ENCODE data around the gene KRT36.

KRT36 gene

DNA sequence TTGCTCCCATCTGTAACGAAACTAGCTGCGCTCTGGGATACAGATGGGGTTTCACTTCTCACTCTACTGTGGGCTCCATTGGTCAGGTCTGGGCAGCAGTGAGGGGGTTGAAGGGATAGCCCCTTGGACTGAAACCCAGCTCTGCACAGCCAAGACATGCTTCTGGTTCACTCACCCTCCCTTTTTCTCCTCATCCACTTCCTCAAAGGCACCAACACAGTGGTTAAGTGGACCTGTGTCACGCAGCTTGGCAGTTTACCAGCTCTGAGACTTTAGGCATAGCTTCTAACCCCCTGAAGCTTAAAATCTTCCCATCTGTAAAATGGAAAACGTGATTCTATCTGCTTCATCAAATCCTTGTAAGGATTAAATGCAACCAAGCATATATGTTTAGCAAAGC, 37.4 kb downstream of the KRT36 start:
- Histone ChIP-seq H3K4me3 (ENCODE audit: extremely low read depth, insufficient read depth, low read length, poor library complexity, severe bottlenecking) (no peak overlapping the region), H3K4me1 (ENCODE audit: control insufficient read depth, insufficient read depth, low read length, poor library complexity, severe bottlenecking) (no peaks in the 10 kb centered on the region), H3K27ac (ENCODE audit: low read depth, low read length, severe bottlenecking) (no peak overlapping the region), H3K36me3 (ENCODE audit: control insufficient read depth, insufficient read depth, low read length) (no peaks in the 10 kb centered on the region), H3K9me3 (ENCODE audit: control insufficient read depth, low read length) (peaks cover 4% of the 10 kb centered on the region)
- 75 to 100% methylated on average over 1 of the region's 4 CpGs for WGBS, 2 experiments (ENCODE audit: insufficient coverage in 2 of 2)

- WGBS, 2 experiments (ENCODE audit: insufficient coverage in 2 of 2): 82 to 83% methylated on average over 1 to 2 of the region's 2 CpGs
- Histone ChIP-seq H3K27ac (ENCODE audit: low read depth, low read length, severe bottlenecking) (no peak overlapping the region), H3K4me3 (ENCODE audit: extremely low read depth, insufficient read depth, low read length, poor library complexity, severe bottlenecking) (no peak overlapping the region), H3K36me3 (ENCODE audit: control insufficient read depth, insufficient read depth, low read length) (no peaks in the 10 kb centered on the region), H3K9me3 (ENCODE audit: control insufficient read depth, low read length) (peaks cover 4% of the 10 kb centered on the region), H3K4me1 (ENCODE audit: control insufficient read depth, insufficient read depth, low read length, poor library complexity, severe bottlenecking) (no peaks in the 10 kb centered on the region)
Observed at GRCh38 chr17:41451154-41451728, 38.5 kb downstream of the KRT36 start.

DNA sequence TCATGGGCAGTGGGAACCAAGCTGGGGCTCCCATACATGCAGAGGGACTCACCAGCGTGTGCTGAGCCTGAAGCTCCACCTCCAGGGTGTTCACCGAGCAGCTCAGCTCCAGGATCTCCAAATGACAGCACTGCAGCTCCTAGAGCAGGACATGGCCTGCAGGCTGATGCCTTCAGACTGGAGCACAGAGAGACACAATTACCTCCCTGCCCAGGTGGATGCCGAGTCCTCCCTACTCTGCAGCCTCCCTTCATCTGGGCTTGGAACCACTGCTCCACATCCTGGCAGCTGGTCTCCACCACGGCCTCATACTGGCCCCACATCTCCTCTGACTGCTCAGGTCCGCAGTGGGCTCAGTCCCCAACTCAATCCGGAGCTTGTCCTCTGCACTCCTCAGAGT, 40.7 kb downstream of the KRT36 start:
- H3K4me3 ChIP-seq (ENCODE audit: extremely low read depth, insufficient read depth, low read length, poor library complexity, severe bottlenecking): no peak overlapping the region
- no peaks in the 10 kb centered on the region for H3K36me3 ChIP-seq (ENCODE audit: control insufficient read depth, insufficient read depth, low read length)
- H3K27ac ChIP-seq (ENCODE audit: low read depth, low read length, severe bottlenecking): no peak overlapping the region
- H3K9me3 ChIP-seq (ENCODE audit: control insufficient read depth, low read length): peaks cover 4% of the 10 kb centered on the region
- no peaks in the 10 kb centered on the region for H3K4me1 ChIP-seq (ENCODE audit: control insufficient read depth, insufficient read depth, low read length, poor library complexity, severe bottlenecking)
- 93 to 94% methylated on average over 5 to 6 of the region's 6 CpGs for WGBS, 2 experiments (ENCODE audit: insufficient coverage in 2 of 2)

GRCh38 chr17:41448506-41448905, 41.2 kb downstream of the KRT36 start:
- Histone ChIP-seq H3K36me3 (ENCODE audit: control insufficient read depth, insufficient read depth, low read length) (no peaks in the 10 kb centered on the region), H3K9me3 (ENCODE audit: control insufficient read depth, low read length) (peaks cover 4% of the 10 kb centered on the region), H3K4me1 (ENCODE audit: control insufficient read depth, insufficient read depth, low read length, poor library complexity, severe bottlenecking) (no peaks in the 10 kb centered on the region), H3K27ac (ENCODE audit: low read depth, low read length, severe bottlenecking) (no peak overlapping the region), H3K4me3 (ENCODE audit: extremely low read depth, insufficient read depth, low read length, poor library complexity, severe bottlenecking) (no peak overlapping the region)
- 65 to 80% methylated on average over 1 to 2 of the region's 2 CpGs for WGBS, 2 experiments (ENCODE audit: insufficient coverage in 2 of 2)

DNA sequence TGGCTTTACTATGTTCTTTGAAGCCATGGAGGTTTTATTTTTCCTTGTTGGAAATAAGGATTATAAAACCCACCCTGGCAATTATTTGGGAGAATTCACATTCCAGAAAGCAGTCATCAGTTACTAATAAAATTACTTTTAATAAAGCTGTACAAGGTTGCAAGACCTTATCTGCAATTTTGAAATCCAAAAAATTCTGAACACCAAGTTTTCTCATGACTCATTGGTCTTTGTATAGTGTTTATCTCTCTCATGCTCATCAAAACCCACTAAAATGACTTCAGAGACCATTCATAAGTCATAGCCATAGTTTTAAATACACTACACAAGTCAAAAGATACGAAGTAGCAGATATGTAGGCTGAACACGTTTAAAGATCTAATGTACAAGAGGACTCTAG, 42.9 kb downstream of the KRT36 start:
- Histone ChIP-seq H3K36me3 (ENCODE audit: control insufficient read depth, insufficient read depth, low read length) (no peaks in the 10 kb centered on the region), H3K4me3 (ENCODE audit: extremely low read depth, insufficient read depth, low read length, poor library complexity, severe bottlenecking) (no peak overlapping the region), H3K4me1 (ENCODE audit: control insufficient read depth, insufficient read depth, low read length, poor library complexity, severe bottlenecking) (no peaks in the 10 kb centered on the region), H3K9me3 (ENCODE audit: control insufficient read depth, low read length) (peaks cover 4% of the 10 kb centered on the region), H3K27ac (ENCODE audit: low read depth, low read length, severe bottlenecking) (no peak overlapping the region)
- WGBS, 2 experiments (ENCODE audit: insufficient coverage in 2 of 2): no CpG with 5 or more reads among the region's 2 CpGs

- Histone ChIP-seq H3K9me3 (ENCODE audit: control insufficient read depth, low read length) (no peaks in the 10 kb centered on the region), H3K36me3 (ENCODE audit: control insufficient read depth, insufficient read depth, low read length) (no peaks in the 10 kb centered on the region), H3K4me1 (ENCODE audit: control insufficient read depth, insufficient read depth, low read length, poor library complexity, severe bottlenecking) (no peaks in the 10 kb centered on the region), H3K4me3 (ENCODE audit: extremely low read depth, insufficient read depth, low read length, poor library complexity, severe bottlenecking) (no peak overlapping the region), H3K27ac (ENCODE audit: low read depth, low read length, severe bottlenecking) (no peak overlapping the region)
- no CpG with 5 or more reads among the region's 3 CpGs for WGBS, 2 experiments (ENCODE audit: insufficient coverage in 2 of 2)
Observed at GRCh38 chr17:41444640-41445039, 45.1 kb downstream of the KRT36 start.

DNA sequence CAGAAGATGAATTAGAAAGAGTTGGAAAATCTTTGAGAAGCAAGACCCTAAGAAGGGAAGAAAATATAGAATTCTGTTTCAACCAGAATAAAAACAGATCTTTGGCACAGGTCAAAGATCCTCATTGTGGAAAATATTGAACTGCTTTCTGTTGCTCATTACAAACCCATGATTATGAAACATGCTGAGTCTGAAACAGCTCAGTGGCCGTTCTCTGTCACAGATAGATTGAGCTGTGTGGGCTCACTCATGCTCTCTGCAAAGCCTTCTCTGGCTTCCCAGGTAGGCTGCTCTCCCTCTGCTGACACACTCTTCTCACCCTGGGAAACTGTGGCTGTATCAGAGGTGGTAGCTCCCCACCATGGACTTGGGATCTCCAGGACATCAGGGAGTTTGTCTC, 45.5 kb downstream of the KRT36 start:
- H3K9me3 ChIP-seq (ENCODE audit: control insufficient read depth, low read length): no peaks in the 10 kb centered on the region
- H3K4me1 ChIP-seq (ENCODE audit: control insufficient read depth, insufficient read depth, low read length, poor library complexity, severe bottlenecking): no peaks in the 10 kb centered on the region
- 71% methylated on average over 1 of the region's 1 CpG; no CpG with 5 or more reads in 1 of the 2 experiments for WGBS, 2 experiments (ENCODE audit: insufficient coverage in 2 of 2)
- H3K4me3 ChIP-seq (ENCODE audit: extremely low read depth, insufficient read depth, low read length, poor library complexity, severe bottlenecking): no peak overlapping the region
- H3K36me3 ChIP-seq (ENCODE audit: control insufficient read depth, insufficient read depth, low read length): no peaks in the 10 kb centered on the region
- H3K27ac ChIP-seq (ENCODE audit: low read depth, low read length, severe bottlenecking): no peak overlapping the region

GRCh38 chr17:41442739-41443138, 47.0 kb downstream of the KRT36 start:
- Histone ChIP-seq H3K36me3 (ENCODE audit: control insufficient read depth, insufficient read depth, low read length) (no peaks in the 10 kb centered on the region), H3K27ac (ENCODE audit: low read depth, low read length, severe bottlenecking) (no peak overlapping the region), H3K9me3 (ENCODE audit: control insufficient read depth, low read length) (no peaks in the 10 kb centered on the region), H3K4me3 (ENCODE audit: extremely low read depth, insufficient read depth, low read length, poor library complexity, severe bottlenecking) (no peak overlapping the region), H3K4me1 (ENCODE audit: control insufficient read depth, insufficient read depth, low read length, poor library complexity, severe bottlenecking) (no peaks in the 10 kb centered on the region)
- 93 to 100% methylated on average over 1 to 3 of the region's 4 CpGs for WGBS, 2 experiments (ENCODE audit: insufficient coverage in 2 of 2)

GRCh38 chr17:41440531-41441033, 49.1 kb downstream of the KRT36 start, which contains the start of gene KRT38:
TSS of gene KRT38 (minus strand) at chr17:41440983. CDS start at chr17:41440921, 62 bp downstream.
- WGBS, 2 experiments (ENCODE audit: insufficient coverage in 2 of 2): 93 to 95% methylated on average over 9 of the region's 10 CpGs
- no peaks in the 10 kb centered on the region for H3K36me3 ChIP-seq (ENCODE audit: control insufficient read depth, insufficient read depth, low read length)
- H3K4me3 ChIP-seq (ENCODE audit: extremely low read depth, insufficient read depth, low read length, poor library complexity, severe bottlenecking): no peak within 1 kb of the TSS
- no peaks in the 10 kb centered on the region for H3K4me1 ChIP-seq (ENCODE audit: control insufficient read depth, insufficient read depth, low read length, poor library complexity, severe bottlenecking)
- H3K9me3 ChIP-seq (ENCODE audit: control insufficient read depth, low read length): no peaks in the 10 kb centered on the region
- no peak within 1 kb of the TSS for H3K27ac ChIP-seq (ENCODE audit: low read depth, low read length, severe bottlenecking)

DNA sequence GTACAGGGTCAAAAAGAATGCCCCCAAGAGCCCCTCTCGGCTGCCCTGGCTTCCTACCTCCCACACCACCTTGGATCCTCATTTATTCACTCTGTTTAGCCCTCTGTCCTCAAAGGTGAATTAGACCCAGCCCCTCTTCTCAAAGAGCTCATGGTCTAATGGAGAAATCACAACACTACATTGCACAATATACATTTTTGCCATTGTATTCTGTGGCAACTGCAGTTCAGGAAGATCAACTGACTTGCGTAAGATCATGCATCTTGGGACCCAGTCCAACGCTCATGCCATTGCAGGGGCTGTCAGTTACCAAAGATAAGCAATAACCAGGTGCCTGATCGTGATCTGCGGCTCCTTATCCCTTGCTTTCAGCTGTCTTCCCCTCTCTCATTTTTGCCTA, 50.3 kb downstream of the KRT36 start:
- no peaks in the 10 kb centered on the region for H3K4me1 ChIP-seq (ENCODE audit: control insufficient read depth, insufficient read depth, low read length, poor library complexity, severe bottlenecking)
- H3K4me3 ChIP-seq (ENCODE audit: extremely low read depth, insufficient read depth, low read length, poor library complexity, severe bottlenecking): no peak overlapping the region
- no peaks in the 10 kb centered on the region for H3K36me3 ChIP-seq (ENCODE audit: control insufficient read depth, insufficient read depth, low read length)
- H3K27ac ChIP-seq (ENCODE audit: low read depth, low read length, severe bottlenecking): no peak overlapping the region
- 72 to 90% methylated on average over 4 to 5 of the region's 5 CpGs for WGBS, 2 experiments (ENCODE audit: insufficient coverage in 2 of 2)
- H3K9me3 ChIP-seq (ENCODE audit: control insufficient read depth, low read length): no peaks in the 10 kb centered on the region

- H3K4me1 ChIP-seq (ENCODE audit: control insufficient read depth, insufficient read depth, low read length, poor library complexity, severe bottlenecking): no peaks in the 10 kb centered on the region
- no peaks in the 10 kb centered on the region for H3K9me3 ChIP-seq (ENCODE audit: control insufficient read depth, low read length)
- H3K27ac ChIP-seq (ENCODE audit: low read depth, low read length, severe bottlenecking): no peak overlapping the region
- WGBS, 2 experiments (ENCODE audit: insufficient coverage in 2 of 2): 81 to 90% methylated on average over 6 to 9 of the region's 9 CpGs
- no peak overlapping the region for H3K4me3 ChIP-seq (ENCODE audit: extremely low read depth, insufficient read depth, low read length, poor library complexity, severe bottlenecking)
- no peaks in the 10 kb centered on the region for H3K36me3 ChIP-seq (ENCODE audit: control insufficient read depth, insufficient read depth, low read length)
Observed at GRCh38 chr17:41437769-41438168, 51.9 kb downstream of the KRT36 start.

Measured in mesodermal cell (in vitro differentiated cells).